Measurements from ENCODE around the gene PCSK1N.

PCSK1N gene

GRCh38 chrX:48790477-48790876 lies 44.9 kb downstream of the PCSK1N start:
- Histone ChIP-seq H3K9me3 (ENCODE audit: control insufficient read depth, insufficient read depth, low read length) (no peaks in the 10 kb centered on the region), H3K36me3 (ENCODE audit: control insufficient read depth, insufficient read depth, low read length) (no peaks in the 10 kb centered on the region), H3K27me3 (ENCODE audit: control insufficient read depth, insufficient read depth, low read length) (no peaks in the 10 kb centered on the region), H3K4me1 (ENCODE audit: control insufficient read depth, insufficient read depth, low read length) (no peaks in the 10 kb centered on the region), H3K4me3 (ENCODE audit: low read length) (no peak overlapping the region), H3K27ac (ENCODE audit: low read length) (no peak overlapping the region)
- no CpG with 5 or more reads among the region's 5 CpGs for whole genome bisulfite sequencing (ENCODE audit: insufficient coverage, insufficient read length)
- DNase-seq (ENCODE audit: low read depth, low spot score): no peak

GRCh38 chrX:48789366-48790220 lies 45.8 kb downstream of the PCSK1N start:
- no peaks in the 10 kb centered on the region for H3K27me3 ChIP-seq (ENCODE audit: control insufficient read depth, insufficient read depth, low read length)
- no peak overlapping the region for H3K4me3 ChIP-seq (ENCODE audit: low read length)
- 100% methylated on average over 1 of the region's 7 CpGs for WGBS (ENCODE audit: insufficient coverage, insufficient read length)
- no peak overlapping the region for H3K27ac ChIP-seq (ENCODE audit: low read length)
- no peaks in the 10 kb centered on the region for H3K36me3 ChIP-seq (ENCODE audit: control insufficient read depth, insufficient read depth, low read length)
- no peak for DNase-seq (ENCODE audit: low read depth, low spot score)
- H3K9me3 ChIP-seq (ENCODE audit: control insufficient read depth, insufficient read depth, low read length): no peaks in the 10 kb centered on the region
- H3K4me1 ChIP-seq (ENCODE audit: control insufficient read depth, insufficient read depth, low read length): no peaks in the 10 kb centered on the region

- Histone ChIP-seq H3K27ac (ENCODE audit: low read length) (no peak overlapping the region), H3K9me3 (ENCODE audit: control insufficient read depth, insufficient read depth, low read length) (no peaks in the 10 kb centered on the region), H3K4me3 (ENCODE audit: low read length) (no peak overlapping the region), H3K27me3 (ENCODE audit: control insufficient read depth, insufficient read depth, low read length) (no peaks in the 10 kb centered on the region), H3K36me3 (ENCODE audit: control insufficient read depth, insufficient read depth, low read length) (no peaks in the 10 kb centered on the region), H3K4me1 (ENCODE audit: control insufficient read depth, insufficient read depth, low read length) (no peaks in the 10 kb centered on the region)
- 100% methylated on average over 1 of the region's 17 CpGs for WGBS (ENCODE audit: insufficient coverage, insufficient read length)
- no peak for DNase-seq (ENCODE audit: low read depth, low spot score)
Measured at GRCh38 chrX:48787505-48788443, 47.6 kb downstream of the PCSK1N start.

- no peaks in the 10 kb centered on the region for H3K4me1 ChIP-seq (ENCODE audit: control insufficient read depth, insufficient read depth, low read length)
- H3K27me3 ChIP-seq (ENCODE audit: control insufficient read depth, insufficient read depth, low read length): no peaks in the 10 kb centered on the region
- H3K27ac ChIP-seq (ENCODE audit: low read length): no peak overlapping the region
- no peak overlapping the region for H3K4me3 ChIP-seq (ENCODE audit: low read length)
- no peak for DNase-seq (ENCODE audit: low read depth, low spot score)
- WGBS (ENCODE audit: insufficient coverage, insufficient read length): no CpG with 5 or more reads among the region's 6 CpGs
- H3K36me3 ChIP-seq (ENCODE audit: control insufficient read depth, insufficient read depth, low read length): no peaks in the 10 kb centered on the region
- H3K9me3 ChIP-seq (ENCODE audit: control insufficient read depth, insufficient read depth, low read length): no peaks in the 10 kb centered on the region
Measured at GRCh38 chrX:48786825-48787504, 48.4 kb downstream of the PCSK1N start.

- no peak within 1 kb of the TSS for H3K4me3 ChIP-seq (ENCODE audit: low read length)
- H3K36me3 ChIP-seq (ENCODE audit: control insufficient read depth, insufficient read depth, low read length): no peaks in the 10 kb centered on the region
- H3K27ac ChIP-seq (ENCODE audit: low read length): no peak within 1 kb of the TSS
- no peak for DNase-seq (ENCODE audit: low read depth, low spot score)
- no peaks in the 10 kb centered on the region for H3K27me3 ChIP-seq (ENCODE audit: control insufficient read depth, insufficient read depth, low read length)
- no peaks in the 10 kb centered on the region for H3K9me3 ChIP-seq (ENCODE audit: control insufficient read depth, insufficient read depth, low read length)
- WGBS (ENCODE audit: insufficient coverage, insufficient read length): no CpG with 5 or more reads among the region's 7 CpGs
- H3K4me1 ChIP-seq (ENCODE audit: control insufficient read depth, insufficient read depth, low read length): no peaks in the 10 kb centered on the region
Measured at GRCh38 chrX:48786341-48786800, 49.0 kb downstream of the PCSK1N start, which contains the start of gene GATA1. GATA1 (plus strand) TSS chrX:48786590; CDS start chrX:48791110, 4,520 bp downstream.

GRCh38 chrX:48785540-48786214 lies 49.7 kb downstream of the PCSK1N start:
- H3K4me3 ChIP-seq (ENCODE audit: low read length): no peak overlapping the region
- no CpG with 5 or more reads among the region's 16 CpGs for WGBS (ENCODE audit: insufficient coverage, insufficient read length)
- no peaks in the 10 kb centered on the region for H3K4me1 ChIP-seq (ENCODE audit: control insufficient read depth, insufficient read depth, low read length)
- H3K36me3 ChIP-seq (ENCODE audit: control insufficient read depth, insufficient read depth, low read length): no peaks in the 10 kb centered on the region
- no peak overlapping the region for H3K27ac ChIP-seq (ENCODE audit: low read length)
- H3K9me3 ChIP-seq (ENCODE audit: control insufficient read depth, insufficient read depth, low read length): no peaks in the 10 kb centered on the region
- H3K27me3 ChIP-seq (ENCODE audit: control insufficient read depth, insufficient read depth, low read length): no peaks in the 10 kb centered on the region
- no peak for DNase-seq (ENCODE audit: low read depth, low spot score)

- H3K27me3 ChIP-seq (ENCODE audit: control insufficient read depth, insufficient read depth, low read length): no peaks in the 10 kb centered on the region
- H3K36me3 ChIP-seq (ENCODE audit: control insufficient read depth, insufficient read depth, low read length): no peaks in the 10 kb centered on the region
- H3K4me1 ChIP-seq (ENCODE audit: control insufficient read depth, insufficient read depth, low read length): no peaks in the 10 kb centered on the region
- DNase-seq (ENCODE audit: low read depth, low spot score): no peak
- no peak overlapping the region for H3K4me3 ChIP-seq (ENCODE audit: low read length)
- WGBS (ENCODE audit: insufficient coverage, insufficient read length): no CpG with 5 or more reads among the region's 1 CpG
- no peaks in the 10 kb centered on the region for H3K9me3 ChIP-seq (ENCODE audit: control insufficient read depth, insufficient read depth, low read length)
- H3K27ac ChIP-seq (ENCODE audit: low read length): no peak overlapping the region
Measured at GRCh38 chrX:48785186-48785539, 50.2 kb downstream of the PCSK1N start.

GRCh38 chrX:48784726-48785125 lies 50.7 kb downstream of the PCSK1N start:
- no peaks in the 10 kb centered on the region for H3K36me3 ChIP-seq (ENCODE audit: control insufficient read depth, insufficient read depth, low read length)
- H3K4me3 ChIP-seq (ENCODE audit: low read length): no peak overlapping the region
- no peaks in the 10 kb centered on the region for H3K9me3 ChIP-seq (ENCODE audit: control insufficient read depth, insufficient read depth, low read length)
- no peak for DNase-seq (ENCODE audit: low read depth, low spot score)
- no peak overlapping the region for H3K27ac ChIP-seq (ENCODE audit: low read length)
- WGBS (ENCODE audit: insufficient coverage, insufficient read length): no CpG with 5 or more reads among the region's 3 CpGs
- no peaks in the 10 kb centered on the region for H3K4me1 ChIP-seq (ENCODE audit: control insufficient read depth, insufficient read depth, low read length)
- no peaks in the 10 kb centered on the region for H3K27me3 ChIP-seq (ENCODE audit: control insufficient read depth, insufficient read depth, low read length)

- Histone ChIP-seq H3K4me3 (ENCODE audit: low read length) (no peak overlapping the region), H3K27ac (ENCODE audit: low read length) (no peak overlapping the region), H3K4me1 (ENCODE audit: control insufficient read depth, insufficient read depth, low read length) (no peaks in the 10 kb centered on the region), H3K36me3 (ENCODE audit: control insufficient read depth, insufficient read depth, low read length) (no peaks in the 10 kb centered on the region), H3K9me3 (ENCODE audit: control insufficient read depth, insufficient read depth, low read length) (no peaks in the 10 kb centered on the region), H3K27me3 (ENCODE audit: control insufficient read depth, insufficient read depth, low read length) (no peaks in the 10 kb centered on the region)
- WGBS (ENCODE audit: insufficient coverage, insufficient read length): no CpG with 5 or more reads among the region's 13 CpGs
- no peak for DNase-seq (ENCODE audit: low read depth, low spot score)
Measured at GRCh38 chrX:48782795-48783194, 52.6 kb downstream of the PCSK1N start.

- Histone ChIP-seq H3K36me3 (ENCODE audit: control insufficient read depth, insufficient read depth, low read length) (no peaks in the 10 kb centered on the region), H3K9me3 (ENCODE audit: control insufficient read depth, insufficient read depth, low read length) (no peaks in the 10 kb centered on the region), H3K27ac (ENCODE audit: low read length) (no peak overlapping the region), H3K4me3 (ENCODE audit: low read length) (no peak overlapping the region), H3K27me3 (ENCODE audit: control insufficient read depth, insufficient read depth, low read length) (no peaks in the 10 kb centered on the region), H3K4me1 (ENCODE audit: control insufficient read depth, insufficient read depth, low read length) (no peaks in the 10 kb centered on the region)
- no CpG with 5 or more reads among the region's 2 CpGs for WGBS (ENCODE audit: insufficient coverage, insufficient read length)
- no peak for DNase-seq (ENCODE audit: low read depth, low spot score)
Measured at GRCh38 chrX:48782216-48782615, 53.2 kb downstream of the PCSK1N start.
